Psoas muscle (tissue), 8 donors: ENCODE results near the gene KIAA0319L. TPM values are rescaled to one million over a fixed set of nuclear protein-coding genes. Genes with fewer than 3 reads are reported as not detected.
A peak's percentile ranks its signal among the peaks of the same experiment; 100 is the strongest.
"Not testable (repeated sequence)": the region's sequence is repeated elsewhere in the genome, so short reads cannot be mapped to it uniquely, and the experiment has no call there.

ENCODE experiments used
- ATAC-seq, 4 donors: fragments of 200-7000 bp; cut with Tn5 transposase; one replicate each; pipeline ENCODE4 v1.9.1; 2020; ENCODE audit warnings: moderate library complexity in 3 of 4, mild to moderate bottlenecking in 2 of 4
- DNase-seq, 2 donors: peaks; one replicate each; pipeline ENCODE4 v3.0.0-alpha.2; 2020
- H3K27ac ChIP-seq: fragments of 200-600 bp; one replicate; pipeline ENCODE4 v1.8.0; 2022
- H3K27me3 ChIP-seq, 3 donors: fragments of 200-600 bp in 1 of 3; one replicate each; pipeline versions ENCODE4 v1.6.1 to v1.8.0; 2013 to 2022; ENCODE audit warnings: low read length in 2 of 3, mild to moderate bottlenecking in 2 of 3, moderate library complexity in 1 of 3; ENCODE audit not compliant: insufficient read depth in 3 of 3
- H3K36me3 ChIP-seq, 2 donors: fragments of 200-600 bp in 1 of 2; one replicate each; pipeline versions ENCODE4 v1.6.1 to v1.8.0; 2013 to 2022; ENCODE audit warnings: low read depth in 1 of 2, mild to moderate bottlenecking in 1 of 2, moderate library complexity in 1 of 2; ENCODE audit not compliant: insufficient read depth in 1 of 2
- H3K4me1 ChIP-seq: fragments of 200-600 bp; one replicate; pipeline ENCODE4 v1.8.0; 2022
- H3K4me3 ChIP-seq: fragments of 200-600 bp; one replicate; pipeline ENCODE4 v1.8.0; 2022; ENCODE audit warnings: mild to moderate bottlenecking
- H3K9me3 ChIP-seq: fragments of 200-600 bp; one replicate; pipeline ENCODE4 v1.8.0; 2022
- CTCF ChIP-seq: fragments of 200-600 bp; IDR thresholded peaks from one replicate; pipeline ENCODE4 v1.8.0; 2022; ENCODE audit warnings: antibody characterized with exemption
- WGBS, 3 donors: extraction: QIAGEN DNeasy Blood & Tissue Kit; methylation state at CpG; one replicate each; pipeline versions ENCODE4 v1.1.6 to v1.1.7; 2013; 5-methylcytosine and 5-hydroxymethylcytosine counted together
- intact Hi-C, 2 donors: fragments of 100-400 bp; cut with DNase I; formaldehyde crosslinking; loops; one replicate each; pipeline versions ENCODE4 v1.11.0 to v1.14.2; 2022
- polyA plus RNA-seq, 3 donors: library from polyadenylated mRNA; stranded (reverse); fragments of 200-250 nt; gene quantifications; one replicate each; pipeline ENCODE4 v1.2.3, GENCODE V29; 2013
- total RNA-seq, 4 donors: library from RNA; stranded (reverse); fragmentation: NEBNext Ultra II Directional in 2 of 4; extraction: Animal tissue kit (Norgen Biotek cat#: 25700) in 2 of 4; gene quantifications; one replicate each; pipeline versions ENCODE4 v1.2.1 to v1.2.4, GENCODE V29; 2021 to 2023
- donor health status: healthy with polysubstance abuse.
- donor health status: DM: no; HTN: no; CAD: no; lungs with moderate emphysema.
- donor health status: Bipolar disorder and iron deficiency.
- donor health status: healthy.
- donor health status: DM: yes; HTN: yes; CAD: no.
- donor health status: DM: no; HTN: no; CAD: no.
- donor health status: DM: no; HTN: no; CAD: no.
- donor health status: DM: yes; HTN: yes; CAD: no.

Gene KIAA0319L
- total and polyA plus RNA-seq, 7 donors = 18.0 to 46.9 (median 35.7) TPM

DNA sequence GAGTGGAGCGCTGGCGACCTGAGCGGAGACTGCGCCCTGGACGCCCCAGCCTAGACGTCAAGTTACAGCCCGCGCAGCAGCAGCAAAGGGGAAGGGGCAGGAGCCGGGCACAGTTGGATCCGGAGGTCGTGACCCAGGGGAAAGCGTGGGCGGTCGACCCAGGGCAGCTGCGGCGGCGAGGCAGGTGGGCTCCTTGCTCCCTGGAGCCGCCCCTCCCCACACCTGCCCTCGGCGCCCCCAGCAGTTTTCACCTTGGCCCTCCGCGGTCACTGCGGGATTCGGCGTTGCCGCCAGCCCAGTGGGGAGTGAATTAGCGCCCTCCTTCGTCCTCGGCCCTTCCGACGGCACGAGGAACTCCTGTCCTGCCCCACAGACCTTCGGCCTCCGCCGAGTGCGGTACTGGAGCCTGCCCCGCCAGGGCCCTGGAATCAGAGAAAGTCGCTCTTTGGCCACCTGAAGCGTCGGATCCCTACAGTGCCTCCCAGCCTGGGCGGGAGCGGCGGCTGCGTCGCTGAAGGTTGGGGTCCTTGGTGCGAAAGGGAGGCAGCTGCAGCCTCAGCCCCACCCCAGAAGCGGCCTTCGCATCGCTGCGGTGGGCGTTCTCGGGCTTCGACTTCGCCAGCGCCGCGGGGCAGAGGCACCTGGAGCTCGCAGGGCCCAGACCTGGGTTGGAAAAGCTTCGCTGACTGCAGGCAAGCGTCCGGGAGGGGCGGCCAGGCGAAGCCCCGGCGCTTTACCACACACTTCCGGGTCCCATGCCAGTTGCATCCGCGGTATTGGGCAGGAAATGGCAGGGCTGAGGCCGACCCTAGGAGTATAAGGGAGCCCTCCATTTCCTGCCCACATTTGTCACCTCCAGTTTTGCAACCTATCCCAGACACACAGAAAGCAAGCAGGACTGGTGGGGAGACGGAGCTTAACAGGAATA is 20.1 kb upstream of the KIAA0319L start:
- Histone ChIP-seq H3K4me3 (peak overlapping the region; percentile 60), H3K27ac (no peak overlapping the region), H3K27me3 (peaks cover 0 to 62% (median 32%) of the 10 kb centered on the region in 3 donors), H3K9me3 (no peaks in the 10 kb centered on the region), H3K4me1 (peaks cover 11% of the 10 kb centered on the region), H3K36me3 (no peaks in the 10 kb centered on the region)
- DNase-seq = peak; percentile 49 to 71
- ATAC-seq = peak in 3 of 4 donors; percentile 25 to 55 (median 28)
- intact Hi-C loops = no loop called here
- no peak for TF ChIP-seq CTCF
- WGBS, 3 donors = 4 to 9% (median 8%) methylated on average over 58 to 70 of the region's 70 CpGs

DNA sequence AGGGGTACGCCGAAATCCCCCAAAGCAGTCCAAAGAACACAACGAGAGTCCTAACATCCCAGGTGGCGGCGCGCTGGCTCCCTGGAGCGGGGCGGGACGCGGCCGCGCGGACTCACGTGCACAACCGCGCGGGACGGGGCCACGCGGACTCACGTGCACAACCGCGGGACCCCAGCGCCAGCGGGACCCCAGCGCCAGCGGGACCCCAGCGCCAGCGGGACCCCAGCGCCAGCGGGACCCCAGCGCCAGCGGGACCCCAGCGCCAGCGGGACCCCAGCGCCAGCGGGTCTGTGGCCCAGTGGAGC is 19.5 kb upstream of the KIAA0319L start:
- ATAC-seq, intact Hi-C loops, H3K9me3 ChIP-seq, DNase-seq, H3K36me3 ChIP-seq, H3K27ac ChIP-seq: not testable (repeated sequence)
- H3K27me3 ChIP-seq = peaks cover 0 to 68% (median 36%) of the 10 kb centered on the region in 3 donors
- WGBS, 3 donors = 10 to 14% (median 11%) methylated on average over 23 to 37 of the region's 37 CpGs
- peaks cover 11% of the 10 kb centered on the region for H3K4me1 ChIP-seq
- peak overlapping the region; percentile 60 for H3K4me3 ChIP-seq

- peaks cover 11% of the 10 kb centered on the region for H3K4me1 ChIP-seq
- intact Hi-C loops = no loop called here
- DNase-seq (no peak), ATAC-seq (no peak)
- no peak overlapping the region for H3K27ac ChIP-seq
- 56 to 64% (median 58%) methylated on average over 10 of the region's 10 CpGs for WGBS, 3 donors
- peaks cover 0 to 72% (median 36%) of the 10 kb centered on the region in 3 donors for H3K27me3 ChIP-seq
- H3K36me3 ChIP-seq = no peaks in the 10 kb centered on the region
- peak overlapping the region; percentile 60 for H3K4me3 ChIP-seq
- no peaks in the 10 kb centered on the region for H3K9me3 ChIP-seq
- no peak for TF ChIP-seq CTCF
These were observed 19.0 kb upstream of the KIAA0319L start for GRCh38 chr1:35576061-35576765.

DNA sequence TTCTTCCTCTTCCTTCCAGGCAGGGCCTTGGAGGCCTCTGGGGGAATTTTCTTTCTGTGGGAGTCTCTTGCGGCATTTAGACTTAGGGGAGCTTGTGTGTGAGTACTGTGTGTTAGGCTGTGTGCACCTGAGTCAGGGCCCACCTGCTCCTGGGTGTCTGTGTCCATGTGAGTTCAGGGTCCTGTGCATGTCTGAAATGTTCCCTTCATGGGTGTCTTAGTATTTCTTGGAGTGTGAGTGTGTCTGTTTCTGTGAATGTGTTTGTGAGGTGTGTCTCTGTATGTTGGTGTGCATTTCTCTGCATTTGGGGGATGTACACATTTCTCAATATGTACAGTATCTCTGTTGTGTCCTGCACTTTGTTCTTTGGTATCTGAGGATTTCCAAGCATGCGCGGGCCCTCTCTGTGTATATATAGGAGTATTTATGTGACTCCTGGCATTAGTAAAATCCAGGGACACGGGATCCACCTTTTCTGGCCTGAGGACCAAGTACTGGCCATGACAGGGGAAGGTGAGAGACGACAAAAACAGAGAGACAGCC is 18.3 kb upstream of the KIAA0319L start:
- intact Hi-C loops = no loop called here
- TF ChIP-seq CTCF = no peak
- WGBS, 3 donors = 94 to 96% (median 95%) methylated on average over 5 of the region's 5 CpGs
- no peak for ATAC-seq
- no peak for DNase-seq
- no peaks in the 10 kb centered on the region for H3K9me3 ChIP-seq
- H3K27ac ChIP-seq = no peak overlapping the region
- no peaks in the 10 kb centered on the region for H3K36me3 ChIP-seq
- peaks cover 11% of the 10 kb centered on the region for H3K4me1 ChIP-seq
- no peak overlapping the region for H3K4me3 ChIP-seq
- H3K27me3 ChIP-seq = peaks cover 0 to 79% (median 36%) of the 10 kb centered on the region in 3 donors
